OCI-LY7 (cell line): Measurements from ENCODE around the gene LRP8. TPM values are rescaled to one million over a fixed set of nuclear protein-coding genes. Genes with fewer than 3 reads are reported as not detected.

ENCODE experiments used
- BruUV-seq: library from RNA; stranded (reverse); fragments of 400-500 nt; replicated peaks from 2 replicates; lab custom pipeline; 2021; lab: Mats Ljungman, UMichigan
- CTCF ChIA-PET: fragments of 300-600 bp; sonication (Branson Sonifier 250); formaldehyde crosslinking; loops from one replicate; lab custom pipeline; 2022; ENCODE audit warnings: antibody characterized with exemption; ENCODE audit not compliant: unreplicated experiment; lab: Charles Lee
- POLR2A ChIA-PET: fragments of 300-600 bp; sonication (Branson Sonifier 250); formaldehyde crosslinking; loops from one replicate; lab custom pipeline; 2022; ENCODE audit warnings: antibody characterized with exemption; lab: Charles Lee
- DNase-seq: peaks from one replicate; pipeline ENCODE4 v3.0.0-alpha.2; 2015; ENCODE audit warnings: low spot score
- H2AFZ ChIP-seq: fragments of 200-600 bp; sonication (generic), shearing (Covaris generic); 2 replicates; pipeline ENCODE4 v1.6.1; 2014; ENCODE audit warnings: mild to moderate bottlenecking, antibody characterized with exemption, low read length, moderate library complexity
- H3K27ac ChIP-seq: fragments of 200-600 bp; sonication (generic); 2 replicates; pipeline ENCODE4 v1.5.1; 2014; ENCODE audit warnings: mixed run types, low read depth, mild to moderate bottlenecking, moderate library complexity, low read length, inconsistent platforms; ENCODE audit not compliant: poor library complexity, severe bottlenecking
- H3K36me3 ChIP-seq: fragments of 200-600 bp; sonication (generic); 2 replicates; pipeline ENCODE4 v1.6.1; 2014; ENCODE audit warnings: mild to moderate bottlenecking, antibody characterized with exemption, low read length, moderate library complexity, mixed read lengths; ENCODE audit not compliant: insufficient read depth
- H3K4me1 ChIP-seq: fragments of 200-600 bp; sonication (generic); 2 replicates; pipeline ENCODE4 v1.5.1; 2014; ENCODE audit warnings: mild to moderate bottlenecking, low read length; ENCODE audit not compliant: insufficient read depth, poor library complexity, severe bottlenecking
- H3K4me2 ChIP-seq: fragments of 200-600 bp; sonication (generic); 2 replicates; pipeline ENCODE4 v1.6.1; 2014; ENCODE audit warnings: mild to moderate bottlenecking, low read length
- H3K4me3 ChIP-seq: fragments of 200-600 bp; sonication (generic); 2 replicates; pipeline ENCODE4 v1.5.1; 2014; ENCODE audit warnings: mild to moderate bottlenecking, low read depth, low read length; ENCODE audit not compliant: poor library complexity, severe bottlenecking
- H3K79me2 ChIP-seq: fragments of 200-600 bp; sonication (generic); 2 replicates; pipeline ENCODE4 v1.6.1; 2016; ENCODE audit warnings: low read depth, mild to moderate bottlenecking, low read length, moderate library complexity, mixed read lengths; ENCODE audit not compliant: insufficient read depth
- H3K9me2 ChIP-seq: fragments of 200-600 bp; sonication (generic); 2 replicates; pipeline ENCODE4 v1.6.1; 2016; ENCODE audit warnings: mild to moderate bottlenecking, low read length, mixed read lengths; ENCODE audit not compliant: insufficient read depth
- H3K9me3 ChIP-seq: fragments of 200-600 bp; sonication (generic); 2 replicates; pipeline ENCODE4 v1.6.1; 2014; ENCODE audit warnings: mild to moderate bottlenecking, mixed run types, low read length, mixed read lengths
- H4K20me1 ChIP-seq: fragments of 200-600 bp; sonication (generic); 2 replicates; pipeline ENCODE4 v1.6.1; 2014; ENCODE audit warnings: mild to moderate bottlenecking, antibody characterized with exemption, low read length, moderate library complexity, mixed read lengths; ENCODE audit not compliant: insufficient read depth
- CTCF ChIP-seq: fragments of 200-600 bp; sonication (generic); conservative IDR thresholded peaks from 2 replicates; pipeline ENCODE4 v1.5.1; 2014; ENCODE audit warnings: mild to moderate bottlenecking, antibody characterized with exemption, low read length, moderate library complexity, mixed read lengths
- EZH2phosphoT487 ChIP-seq: fragments of 200-600 bp; sonication (generic); IDR thresholded peaks from 2 replicates; pipeline ENCODE4 v1.6.1; 2018; ENCODE audit warnings: low read depth, borderline replicate concordance, mild to moderate bottlenecking, mixed run types, antibody characterized with exemption, low read length, moderate library complexity, mixed read lengths
- intact Hi-C: fragments of 100-400 bp; cut with micrococcal nuclease; formaldehyde crosslinking; loops from one replicate; pipeline ENCODE4 v1.10.0; 2022; ENCODE audit not compliant: unreplicated experiment
- total RNA-seq, 2 experiments: library from RNA; depleted of rRNA in 1 of 2; stranded (reverse); fragments of >200 nt in 1 of 2; shearing (Covaris generic) in 1 of 2; gene quantifications; 2 replicates each; pipeline ENCODE4 v1.2.3, GENCODE V29; 2014 to 2022

Gene LRP8
- total RNA-seq, 2 experiments from 2014 or later, result 65.6 to 70.0 TPM

- intact Hi-C loops, result no loop called here
- POLR2A ChIA-PET, result no interaction called here
Measured at GRCh38 chr1:53376742-53377437, 49.0 kb upstream of the LRP8 start.

GRCh38 chr1:53376041-53376461, 48.2 kb upstream of the LRP8 start:
- TF ChIP-seq EZH2phosphoT487 (no peak), CTCF (no peak)
- no peaks in the 10 kb centered on the region for H3K9me2 ChIP-seq
- no peaks in the 10 kb centered on the region for H3K4me1 ChIP-seq
- H3K4me2 ChIP-seq, result no peak overlapping the region
- intact Hi-C loops, result no loop called here
- H4K20me1 ChIP-seq, result no peaks in the 10 kb centered on the region
- H3K9me3 ChIP-seq, result no peaks in the 10 kb centered on the region
- DNase-seq, result no peak
- H3K4me3 ChIP-seq, result no peak overlapping the region
- no peak overlapping the region for H3K27ac ChIP-seq
- CTCF ChIA-PET, result no interaction called here
- POLR2A ChIA-PET, result no interaction called here
- H3K36me3 ChIP-seq, result no peaks in the 10 kb centered on the region
- no TSS peak for BruUV-seq
- no peaks in the 10 kb centered on the region for H3K79me2 ChIP-seq
- no peak overlapping the region for H2AFZ ChIP-seq

More at GRCh38 chr1:53376742-53377437, 49.0 kb upstream of the LRP8 start:
- Histone ChIP-seq H3K36me3 (no peaks in the 10 kb centered on the region), H3K4me3 (no peak overlapping the region), H4K20me1 (no peaks in the 10 kb centered on the region), H3K9me2 (no peaks in the 10 kb centered on the region), H2AFZ (no peak overlapping the region), H3K4me1 (no peaks in the 10 kb centered on the region), H3K9me3 (no peaks in the 10 kb centered on the region), H3K27ac (no peak overlapping the region), H3K79me2 (no peaks in the 10 kb centered on the region), H3K4me2 (no peak overlapping the region)
- no peak for DNase-seq
- BruUV-seq, result no TSS peak
- TF ChIP-seq EZH2phosphoT487 (no peak), CTCF (no peak)
- CTCF ChIA-PET, result no interaction called here

- Histone ChIP-seq H3K9me2 (no peaks in the 10 kb centered on the region), H2AFZ (no peak overlapping the region), H3K9me3 (no peaks in the 10 kb centered on the region), H4K20me1 (no peaks in the 10 kb centered on the region), H3K4me1 (no peaks in the 10 kb centered on the region), H3K4me3 (no peak overlapping the region), H3K79me2 (no peaks in the 10 kb centered on the region), H3K36me3 (no peaks in the 10 kb centered on the region), H3K4me2 (no peak overlapping the region), H3K27ac (no peak overlapping the region)
- TF ChIP-seq CTCF (no peak), EZH2phosphoT487 (no peak)
- POLR2A ChIA-PET, result no interaction called here
- DNase-seq, result no peak
- intact Hi-C loops, result no loop called here
- CTCF ChIA-PET, result no interaction called here
- no TSS peak for BruUV-seq
Measured at GRCh38 chr1:53375440-53375839, 47.6 kb upstream of the LRP8 start.
